SJCRH30 (cell line): ENCODE results near the gene TMEM138. TPM values are rescaled to one million over a fixed set of nuclear protein-coding genes. Genes with fewer than 3 reads are reported as not detected.

Experiments
- DNase-seq, 2 experiments: peaks; one replicate each; pipeline ENCODE4 v3.0.0-alpha.2; 2015 to 2020
- H3K27ac ChIP-seq: fragments of 250-450 bp; sonication (Bioruptor Pico); 2 replicates; pipeline ENCODE4 v1.5.1; 2020; ENCODE audit warnings: mild to moderate bottlenecking, moderate library complexity
- H3K27me3 ChIP-seq: fragments of 250-450 bp; sonication (Bioruptor Pico); 2 replicates; pipeline ENCODE4 v1.5.1; 2020; ENCODE audit warnings: mild to moderate bottlenecking, moderate library complexity
- H3K36me3 ChIP-seq: fragments of 250-450 bp; sonication (Bioruptor Pico); 2 replicates; pipeline ENCODE4 v1.5.1; 2020; ENCODE audit warnings: mild to moderate bottlenecking, moderate library complexity
- H3K4me1 ChIP-seq: fragments of 250-450 bp; sonication (Bioruptor Pico); 2 replicates; pipeline ENCODE4 v1.5.1; 2020; ENCODE audit warnings: mild to moderate bottlenecking, moderate library complexity
- H3K4me3 ChIP-seq: fragments of 250-450 bp; sonication (Bioruptor Pico); 2 replicates; pipeline ENCODE4 v1.5.1; 2020; ENCODE audit warnings: mild to moderate bottlenecking, moderate library complexity
- H3K9me3 ChIP-seq: fragments of 250-450 bp; sonication (Bioruptor Pico); replicated peaks from 2 replicates; pipeline ENCODE4 v1.5.1; 2020; ENCODE audit warnings: mild to moderate bottlenecking, moderate library complexity
- total RNA-seq: library from RNA; depleted of rRNA; stranded (reverse); fragments of >200 nt; shearing (Covaris generic); gene quantifications from 2 replicates; pipeline ENCODE4 v1.2.3, GENCODE V29; 2014

Gene TMEM138
- total RNA-seq, 1 experiment from 2014 or later: 40.6 TPM

GRCh38 chr11:61336171-61336935 is 25.8 kb upstream of the TMEM138 start:
- Histone ChIP-seq H3K27ac (no peak overlapping the region), H3K36me3 (no peaks in the 10 kb centered on the region), H3K4me3 (no peak overlapping the region), H3K9me3 (no peaks in the 10 kb centered on the region), H3K27me3 (no peaks in the 10 kb centered on the region), H3K4me1 (peaks cover 5% of the 10 kb centered on the region; the same call in 1 of the 2 replicates)
- DNase-seq: peak; percentile 65 to 83

GRCh38 chr11:61337706-61338470 is 24.3 kb upstream of the TMEM138 start:
- DNase-seq: no peak
- no peak overlapping the region for H3K27ac ChIP-seq
- no peak overlapping the region for H3K4me3 ChIP-seq
- no peaks in the 10 kb centered on the region for H3K4me1 ChIP-seq
- H3K9me3 ChIP-seq: no peaks in the 10 kb centered on the region
- no peaks in the 10 kb centered on the region for H3K27me3 ChIP-seq
- H3K36me3 ChIP-seq: no peaks in the 10 kb centered on the region

DNA sequence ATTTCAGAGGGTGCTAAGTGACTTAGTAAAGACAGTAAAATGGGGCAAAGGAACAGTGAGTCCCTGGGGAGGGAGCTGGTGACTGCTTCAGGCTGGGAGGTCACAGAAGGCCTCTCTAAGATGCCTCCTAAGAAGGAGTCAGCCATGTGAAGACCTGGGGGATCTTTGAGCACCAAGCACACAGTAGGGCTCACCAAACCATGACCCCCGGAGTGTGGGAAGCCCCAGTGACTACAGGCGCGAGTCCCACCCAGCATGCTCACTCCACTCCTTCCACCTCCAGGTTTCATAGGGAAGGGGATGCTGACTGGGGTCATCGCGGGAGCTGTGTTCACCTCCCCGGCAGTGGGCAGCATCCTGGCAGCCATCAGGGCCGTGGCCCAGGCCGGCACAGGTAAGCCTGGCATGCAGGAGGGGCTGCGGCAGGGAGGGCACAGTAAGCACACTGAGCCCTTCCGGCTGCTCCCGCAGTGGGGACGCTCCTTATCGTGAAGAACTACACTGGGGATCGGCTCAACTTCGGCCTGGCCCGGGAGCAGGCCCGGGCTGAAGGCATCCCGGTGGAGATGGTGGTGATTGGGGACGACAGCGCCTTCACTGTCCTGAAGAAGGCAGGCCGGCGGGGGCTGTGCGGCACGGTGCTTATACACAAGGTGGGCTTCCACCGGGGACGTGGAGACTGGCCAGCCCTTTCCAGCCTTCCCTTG is 23.2 kb upstream of the TMEM138 start:
- DNase-seq: no peak
- Histone ChIP-seq H3K4me3 (no peak overlapping the region), H3K9me3 (no peaks in the 10 kb centered on the region), H3K36me3 (no peaks in the 10 kb centered on the region), H3K27me3 (no peaks in the 10 kb centered on the region), H3K4me1 (no peaks in the 10 kb centered on the region), H3K27ac (no peak overlapping the region)

DNA sequence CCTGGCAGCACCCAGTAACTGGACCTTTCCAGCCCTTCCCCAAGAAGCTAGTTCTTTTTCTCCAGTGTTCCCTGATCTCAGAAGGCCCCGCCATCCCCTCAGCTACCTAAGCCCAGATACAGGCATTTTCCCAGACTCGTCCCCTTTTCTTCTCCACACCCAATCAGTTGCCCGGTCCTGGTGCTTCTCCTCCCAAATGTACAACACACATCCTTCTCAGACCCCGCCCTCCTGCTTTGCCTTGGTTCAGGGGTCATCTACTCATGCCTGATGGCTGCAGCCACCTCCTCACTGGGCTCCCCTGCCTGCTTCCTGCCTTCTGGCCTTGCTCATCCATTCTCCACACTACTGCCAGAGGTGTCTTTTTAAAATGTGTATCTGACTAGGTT is 22.7 kb upstream of the TMEM138 start:
- Histone ChIP-seq H3K4me3 (no peak overlapping the region), H3K9me3 (no peaks in the 10 kb centered on the region), H3K27ac (no peak overlapping the region), H3K4me1 (no peaks in the 10 kb centered on the region), H3K27me3 (no peaks in the 10 kb centered on the region), H3K36me3 (no peaks in the 10 kb centered on the region)
- no peak for DNase-seq

GRCh38 chr11:61340979-61341378 is 21.2 kb upstream of the TMEM138 start:
- no peaks in the 10 kb centered on the region for H3K4me1 ChIP-seq
- no peaks in the 10 kb centered on the region for H3K36me3 ChIP-seq
- no peaks in the 10 kb centered on the region for H3K27me3 ChIP-seq
- no peak for DNase-seq
- no peak overlapping the region for H3K4me3 ChIP-seq
- H3K9me3 ChIP-seq: no peaks in the 10 kb centered on the region
- H3K27ac ChIP-seq: no peak overlapping the region

GRCh38 chr11:61341706-61342105 is 20.5 kb upstream of the TMEM138 start:
- Histone ChIP-seq H3K27me3 (no peaks in the 10 kb centered on the region), H3K4me3 (no peak overlapping the region), H3K36me3 (no peaks in the 10 kb centered on the region), H3K9me3 (no peaks in the 10 kb centered on the region), H3K27ac (no peak overlapping the region), H3K4me1 (no peaks in the 10 kb centered on the region)
- no peak for DNase-seq

- no peaks in the 10 kb centered on the region for H3K27me3 ChIP-seq
- no peaks in the 10 kb centered on the region for H3K36me3 ChIP-seq
- no peak overlapping the region for H3K4me3 ChIP-seq
- no peaks in the 10 kb centered on the region for H3K4me1 ChIP-seq
- DNase-seq: no peak
- H3K27ac ChIP-seq: no peak overlapping the region
- H3K9me3 ChIP-seq: no peaks in the 10 kb centered on the region
Measured at GRCh38 chr11:61342207-61342803, 19.9 kb upstream of the TMEM138 start.

DNA sequence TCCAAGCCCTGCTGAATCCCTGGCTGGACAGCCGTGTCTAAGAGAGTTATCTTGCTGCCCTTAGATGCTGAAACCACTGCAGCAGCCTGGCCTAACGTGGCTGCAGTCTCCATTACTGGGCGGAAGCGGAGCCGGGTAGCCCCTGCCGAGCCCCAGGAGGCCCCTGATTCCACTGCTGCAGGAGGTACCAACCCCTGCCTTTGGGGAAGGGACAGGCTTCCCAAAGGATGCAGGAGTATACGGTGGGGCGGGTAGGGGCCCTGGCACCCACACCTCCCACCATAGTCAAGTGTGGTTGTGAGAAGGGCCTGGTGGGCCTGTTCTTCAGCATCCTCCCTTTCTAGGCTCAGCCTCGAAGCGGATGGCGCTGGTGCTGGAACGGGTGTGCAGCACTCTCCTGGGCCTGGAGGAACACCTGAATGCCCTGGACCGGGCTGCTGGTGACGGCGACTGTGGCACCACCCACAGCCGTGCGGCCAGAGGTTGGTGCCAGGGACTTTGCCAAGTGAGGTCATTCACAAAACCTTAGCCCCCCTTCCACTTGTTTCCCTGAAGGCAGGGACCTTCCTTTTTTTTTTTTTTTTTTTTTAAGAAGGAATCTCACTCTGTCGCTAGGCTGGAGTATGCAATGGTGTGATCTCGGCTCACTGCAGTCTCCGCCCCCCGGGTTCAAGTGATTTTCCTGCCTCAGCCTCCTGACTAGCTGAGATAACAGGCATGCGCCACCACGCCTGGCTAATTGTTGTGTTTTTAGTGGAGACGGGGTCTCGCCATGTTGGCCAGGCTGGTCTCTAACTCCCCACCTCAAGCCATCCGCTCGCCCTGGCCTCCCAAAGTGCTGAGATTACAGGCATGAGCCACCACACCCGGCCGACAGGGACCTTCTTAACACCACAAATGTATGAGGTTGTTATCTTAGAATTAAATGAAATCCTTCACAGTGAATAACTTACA is 18.1 kb upstream of the TMEM138 start:
- no peaks in the 10 kb centered on the region for H3K9me3 ChIP-seq
- no peak for DNase-seq
- no peak overlapping the region for H3K4me3 ChIP-seq
- H3K27ac ChIP-seq: no peak overlapping the region
- no peaks in the 10 kb centered on the region for H3K27me3 ChIP-seq
- H3K4me1 ChIP-seq: no peaks in the 10 kb centered on the region
- no peaks in the 10 kb centered on the region for H3K36me3 ChIP-seq

- Histone ChIP-seq H3K4me1 (no peaks in the 10 kb centered on the region), H3K9me3 (no peaks in the 10 kb centered on the region), H3K36me3 (no peaks in the 10 kb centered on the region), H3K4me3 (no peak overlapping the region), H3K27me3 (no peaks in the 10 kb centered on the region), H3K27ac (no peak overlapping the region)
- DNase-seq: peak; percentile 43 to 46
Measured at GRCh38 chr11:61345170-61345610, 17.0 kb upstream of the TMEM138 start.

GRCh38 chr11:61345954-61346843 is 16.0 kb upstream of the TMEM138 start:
- Histone ChIP-seq H3K27me3 (no peaks in the 10 kb centered on the region), H3K27ac (no peak overlapping the region), H3K4me1 (no peaks in the 10 kb centered on the region), H3K9me3 (no peaks in the 10 kb centered on the region), H3K36me3 (no peaks in the 10 kb centered on the region), H3K4me3 (no peak overlapping the region)
- DNase-seq: no peak

- no peaks in the 10 kb centered on the region for H3K27me3 ChIP-seq
- H3K36me3 ChIP-seq: no peaks in the 10 kb centered on the region
- H3K27ac ChIP-seq: no peak overlapping the region
- H3K9me3 ChIP-seq: no peaks in the 10 kb centered on the region
- H3K4me1 ChIP-seq: no peaks in the 10 kb centered on the region
- DNase-seq: peak in 1 of 2 experiments; percentile 23
- H3K4me3 ChIP-seq: no peak overlapping the region
Measured at GRCh38 chr11:61347916-61348461, 14.2 kb upstream of the TMEM138 start.

- H3K36me3 ChIP-seq: no peaks in the 10 kb centered on the region
- no peak for DNase-seq
- H3K4me3 ChIP-seq: no peak overlapping the region
- H3K4me1 ChIP-seq: no peaks in the 10 kb centered on the region
- H3K9me3 ChIP-seq: no peaks in the 10 kb centered on the region
- no peaks in the 10 kb centered on the region for H3K27me3 ChIP-seq
- no peak overlapping the region for H3K27ac ChIP-seq
Measured at GRCh38 chr11:61349189-61349751, 12.9 kb upstream of the TMEM138 start.

- DNase-seq: no peak
- Histone ChIP-seq H3K4me3 (no peak overlapping the region), H3K27me3 (no peaks in the 10 kb centered on the region), H3K27ac (no peak overlapping the region), H3K36me3 (no peaks in the 10 kb centered on the region), H3K9me3 (no peaks in the 10 kb centered on the region), H3K4me1 (no peaks in the 10 kb centered on the region)
Measured at GRCh38 chr11:61349916-61350315, 12.3 kb upstream of the TMEM138 start.
